ENCODE data around the gene LPIN1.
"Not testable (repeated sequence)": the region's sequence is repeated elsewhere in the genome, so short reads cannot be mapped to it uniquely, and the experiment has no call there.

LPIN1 gene

GRCh38 chr2:11744631-11745394, 1.6 kb upstream of the LPIN1 start:
- DNase-seq (ENCODE audit: low read depth in 2 of 2): no peak

- DNase-seq (ENCODE audit: low read depth in 2 of 2): no peak
These were observed 638 bp upstream of the LPIN1 start for GRCh38 chr2:11745613-11746375.

- no peak for DNase-seq (ENCODE audit: low read depth in 2 of 2)
These were observed 501 bp downstream of the LPIN1 start for GRCh38 chr2:11746807-11747459.

- DNase-seq (ENCODE audit: low read depth in 2 of 2): no peak
These were observed 1.8 kb downstream of the LPIN1 start for GRCh38 chr2:11748018-11748860.

- DNase-seq (ENCODE audit: low read depth in 2 of 2): no peak
These were observed 2.6 kb downstream of the LPIN1 start for GRCh38 chr2:11748861-11749645.

- no peak for DNase-seq (ENCODE audit: low read depth in 2 of 2)
These were observed 3.4 kb downstream of the LPIN1 start for GRCh38 chr2:11749646-11750349.

GRCh38 chr2:11750422-11750821, 4.0 kb downstream of the LPIN1 start:
- DNase-seq (ENCODE audit: low read depth in 2 of 2): peak in 1 of 2 donors; percentile 52

GRCh38 chr2:11750917-11751316, 4.5 kb downstream of the LPIN1 start:
- no peak for DNase-seq (ENCODE audit: low read depth in 2 of 2)

- no peak for DNase-seq (ENCODE audit: low read depth in 2 of 2)
These were observed 6.5 kb downstream of the LPIN1 start for GRCh38 chr2:11752906-11753305.

- DNase-seq (ENCODE audit: low read depth in 2 of 2): no peak
These were observed 7.0 kb downstream of the LPIN1 start for GRCh38 chr2:11753452-11753885.

GRCh38 chr2:11753886-11754699, 7.7 kb downstream of the LPIN1 start:
- peak in 1 of 2 donors; percentile 38 for DNase-seq (ENCODE audit: low read depth in 2 of 2)

- no peak for DNase-seq (ENCODE audit: low read depth in 2 of 2)
These were observed 8.2 kb downstream of the LPIN1 start for GRCh38 chr2:11754700-11755015.

- DNase-seq (ENCODE audit: low read depth in 2 of 2): no peak
These were observed 10.7 kb downstream of the LPIN1 start for GRCh38 chr2:11757101-11757500.

GRCh38 chr2:11758187-11758586, 11.8 kb downstream of the LPIN1 start:
- DNase-seq (ENCODE audit: low read depth in 2 of 2): no peak

GRCh38 chr2:11758647-11759046, 12.2 kb downstream of the LPIN1 start:
- DNase-seq (ENCODE audit: low read depth in 2 of 2): no peak

GRCh38 chr2:11759182-11759975, 12.9 kb downstream of the LPIN1 start:
- not testable (repeated sequence) for DNase-seq (ENCODE audit: low read depth in 2 of 2)

- no peak for DNase-seq (ENCODE audit: low read depth in 2 of 2)
These were observed 14.8 kb downstream of the LPIN1 start for GRCh38 chr2:11761259-11761658.

GRCh38 chr2:11762031-11762430, 15.6 kb downstream of the LPIN1 start:
- no peak for DNase-seq (ENCODE audit: low read depth in 2 of 2)
